NOMO-1 (cell line): ENCODE data around the gene MPV17L.
"Not testable (repeated sequence)": the region's sequence is repeated elsewhere in the genome, so short reads cannot be mapped to it uniquely, and the experiment has no call there.

Experiments
- DNase-seq, 2 experiments: peaks; one replicate each; lab custom pipeline; 2025; ENCODE audit not compliant: unreplicated experiment in 2 of 2; lab: John Stamatoyannopoulos, UW

MPV17L gene

GRCh38 chr16:15450624-15451023, 55.1 kb downstream of the MPV17L start:
- DNase-seq: no peak

- no peak for DNase-seq
Measured at GRCh38 chr16:15451098-15451731, 55.7 kb downstream of the MPV17L start.

GRCh38 chr16:15452246-15452855, 56.8 kb downstream of the MPV17L start:
- no peak for DNase-seq

GRCh38 chr16:15453296-15453695, 57.7 kb downstream of the MPV17L start:
- not testable (repeated sequence) for DNase-seq

- DNase-seq: not testable (repeated sequence)
Measured at GRCh38 chr16:15454933-15455332, 59.4 kb downstream of the MPV17L start.

- no peak for DNase-seq
Measured at GRCh38 chr16:15457400-15457799, 61.8 kb downstream of the MPV17L start.

- DNase-seq: no peak
Measured at GRCh38 chr16:15457958-15458357, 62.4 kb downstream of the MPV17L start.

GRCh38 chr16:15459791-15460190, 64.2 kb downstream of the MPV17L start:
- no peak for DNase-seq

GRCh38 chr16:15460601-15461000, 65.0 kb downstream of the MPV17L start:
- DNase-seq: no peak

GRCh38 chr16:15461376-15461775, 65.8 kb downstream of the MPV17L start:
- DNase-seq: no peak
